ENCODE measurements around the gene PSMB11. TPM values are rescaled to one million over a fixed set of nuclear protein-coding genes. Genes with fewer than 3 reads are reported as not detected.

The PSMB11 gene
- total RNA-seq, 1 experiment from 2014 or later = not detected

DNA sequence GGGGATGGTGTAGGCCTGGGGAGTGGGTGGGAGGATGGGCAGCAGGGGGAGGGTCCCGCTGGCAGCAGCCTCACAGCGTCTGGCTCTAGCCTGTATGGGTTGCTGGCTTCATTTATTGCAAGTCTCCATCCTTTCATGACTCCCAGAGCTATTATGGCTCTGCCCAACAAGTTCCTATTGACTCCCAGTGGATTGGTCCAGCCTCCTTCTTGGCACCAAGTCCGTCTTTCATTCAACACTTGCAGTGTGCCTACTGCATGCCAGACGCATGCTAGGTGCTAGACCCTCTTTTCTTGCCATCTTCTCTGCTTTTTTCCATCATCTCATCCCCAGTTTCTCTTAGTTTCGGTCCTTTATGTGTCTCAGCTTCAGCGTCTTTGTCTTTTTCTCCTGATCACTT lies 1.1 kb downstream of the PSMB11 start:
- DNase-seq (ENCODE audit: low spot score) = no peak

DNA sequence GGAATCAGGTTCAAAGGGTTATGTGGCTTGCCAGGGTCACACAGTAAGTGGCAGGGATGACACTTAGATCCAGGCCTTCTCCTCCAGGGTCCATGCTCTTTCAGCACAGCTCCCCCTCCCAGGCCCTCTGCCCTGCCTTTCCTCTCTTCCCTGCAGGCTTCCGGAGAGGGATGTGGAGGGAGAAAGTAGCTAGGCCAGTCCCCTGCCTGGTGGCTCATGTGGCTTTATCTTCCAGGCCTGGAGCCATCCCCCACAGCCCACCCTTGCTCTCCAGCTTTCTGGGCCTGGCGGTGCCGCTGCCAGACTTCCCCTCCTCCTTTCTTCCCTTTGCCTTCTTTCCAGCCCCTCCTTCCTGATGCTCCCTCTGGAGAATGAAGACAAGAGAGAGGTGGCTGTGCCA lies 1.7 kb downstream of the PSMB11 start:
- DNase-seq (ENCODE audit: low spot score) = no peak

DNA sequence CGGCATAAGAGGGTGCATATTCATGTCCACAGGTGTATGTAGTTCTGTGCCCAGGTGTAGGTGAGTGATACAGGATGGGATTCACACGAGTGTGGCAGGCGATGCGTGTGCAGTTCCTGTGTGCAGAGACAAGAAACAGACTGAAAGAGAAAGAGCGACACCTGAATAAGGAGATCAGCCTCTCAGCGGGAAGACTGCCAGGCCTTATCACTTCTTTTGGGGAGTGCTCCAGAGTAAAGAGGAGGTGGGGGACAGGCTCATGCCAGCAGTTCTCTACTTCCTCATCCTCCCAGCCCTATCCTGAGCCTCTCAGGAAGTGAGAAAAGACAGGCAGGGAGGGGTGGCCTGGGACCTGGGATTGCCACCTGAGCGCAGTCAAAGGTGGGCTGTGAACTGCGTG lies 2.8 kb downstream of the PSMB11 start:
- no peak for DNase-seq (ENCODE audit: low spot score)

DNA sequence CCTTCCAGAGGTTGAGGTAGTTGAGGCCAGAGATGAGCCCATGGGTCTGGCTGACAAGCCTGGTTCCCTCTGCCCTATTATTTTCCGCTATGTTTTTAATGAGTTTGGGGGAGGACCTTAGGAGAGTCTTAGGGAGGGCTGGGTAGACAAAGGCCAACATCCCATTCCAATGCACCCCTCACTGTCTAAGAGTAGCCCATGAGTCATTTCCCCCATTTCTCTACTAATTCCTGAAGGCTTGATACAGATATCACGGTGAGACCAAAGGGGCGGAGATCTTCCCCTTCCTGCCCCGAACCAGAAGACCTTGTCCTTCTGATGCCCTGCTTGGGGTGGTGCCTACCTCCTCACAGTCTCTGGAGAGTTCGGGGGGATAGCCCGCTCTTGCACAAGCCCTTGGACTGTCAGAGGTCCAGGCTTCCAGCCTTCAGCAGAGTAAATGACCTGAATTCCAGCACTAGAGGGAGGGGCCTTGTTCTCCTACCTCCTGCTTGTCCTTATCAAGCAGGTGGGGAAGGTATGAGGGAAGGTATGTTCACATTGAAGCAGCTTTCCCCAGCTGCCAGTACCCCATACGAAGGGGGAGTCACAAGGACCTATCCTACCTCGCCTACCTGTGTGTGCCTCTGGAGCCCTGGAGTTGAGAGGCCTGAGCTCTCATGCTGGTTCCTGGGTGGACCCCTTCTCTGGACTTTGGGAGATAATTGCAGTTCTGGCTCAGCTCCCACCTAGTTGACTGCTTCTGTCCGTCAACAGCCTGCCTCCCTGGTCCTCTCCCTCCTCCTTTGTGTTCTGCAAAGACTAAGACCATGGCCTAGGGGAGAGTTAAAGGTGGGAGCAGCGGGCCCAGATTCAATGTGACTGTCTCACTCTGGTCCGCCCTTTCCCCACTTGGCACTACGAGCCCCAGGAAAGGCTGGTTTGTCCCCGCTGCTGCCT lies 3.7 kb downstream of the PSMB11 start:
- no peak for DNase-seq (ENCODE audit: low spot score)

DNA sequence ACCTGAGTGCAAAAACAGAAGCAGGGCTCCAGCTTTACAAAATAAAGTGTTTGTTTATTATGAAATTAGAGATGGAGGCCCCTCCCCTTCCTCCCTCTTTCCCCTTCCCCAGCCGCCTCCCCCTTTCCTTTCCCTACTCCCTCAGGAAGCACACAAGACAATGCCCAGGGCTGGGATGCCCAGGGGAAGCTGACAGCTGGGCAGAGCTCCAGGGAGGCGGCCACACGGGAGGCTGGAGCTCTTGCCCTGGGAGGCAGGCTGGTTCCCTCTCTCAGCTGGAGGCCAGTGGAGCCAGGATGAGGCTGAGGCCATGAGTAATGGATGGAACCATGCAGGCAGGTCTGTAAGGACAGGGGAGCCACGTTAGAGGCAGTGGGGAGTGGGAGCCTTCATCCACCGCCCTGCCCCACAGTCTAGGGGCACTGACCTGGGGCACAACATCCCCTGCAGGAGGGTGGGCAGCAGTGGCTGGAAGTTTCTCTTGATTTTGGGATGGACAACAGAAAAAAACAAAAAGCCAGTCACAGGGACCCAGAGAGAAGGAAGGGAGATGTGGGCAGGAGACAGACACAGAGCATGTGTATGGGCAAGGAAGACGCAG lies 5.1 kb downstream of the PSMB11 start:
- DNase-seq (ENCODE audit: low spot score) = no peak

DNA sequence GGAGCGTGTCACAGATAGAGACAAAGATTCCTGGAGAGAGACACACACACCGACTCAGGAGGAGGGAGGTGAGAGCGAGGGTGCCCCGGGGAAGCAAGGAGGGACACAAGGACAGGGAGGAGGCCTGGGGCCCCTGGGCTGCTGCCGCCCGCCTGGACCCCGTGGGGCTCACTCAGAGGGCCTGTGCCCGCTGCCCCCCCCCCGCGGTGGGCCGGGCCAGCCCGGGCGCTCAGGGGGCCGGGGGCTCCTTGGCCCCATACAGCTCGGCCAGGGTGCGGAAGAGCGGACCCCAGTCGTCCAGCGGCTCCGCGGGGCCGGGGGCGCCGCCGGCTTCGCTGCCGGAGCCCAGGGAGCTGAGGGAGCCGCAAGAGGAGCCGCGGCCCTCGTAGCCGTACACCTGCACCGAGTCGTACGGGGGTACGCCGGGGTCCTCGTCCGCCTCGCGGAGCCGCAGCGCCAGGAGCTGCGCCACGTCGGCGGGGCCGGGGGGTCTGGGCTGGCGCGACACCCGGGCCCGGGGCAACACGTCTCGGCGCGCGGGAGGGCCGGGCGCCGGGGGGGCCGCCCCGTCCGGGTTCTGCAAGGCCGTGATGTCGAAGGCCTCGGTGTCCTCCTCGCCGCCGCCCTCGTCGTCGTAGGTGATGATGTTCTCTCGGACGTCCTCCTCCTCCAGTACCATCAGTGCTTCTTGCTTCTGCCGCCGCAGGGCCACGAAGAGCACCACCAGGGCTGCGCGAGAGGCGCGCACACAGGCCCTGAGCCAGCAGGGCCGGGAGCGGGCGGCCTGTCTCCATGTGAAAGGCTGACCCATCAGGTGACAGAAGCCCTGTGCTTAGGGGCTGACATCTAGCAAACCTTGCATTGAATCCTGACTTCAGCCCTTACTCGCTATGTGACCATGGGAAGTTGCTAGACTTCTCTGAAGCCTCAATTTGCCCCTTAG lies 6.0 kb downstream of the PSMB11 start:
- no peak for DNase-seq (ENCODE audit: low spot score)

DNA sequence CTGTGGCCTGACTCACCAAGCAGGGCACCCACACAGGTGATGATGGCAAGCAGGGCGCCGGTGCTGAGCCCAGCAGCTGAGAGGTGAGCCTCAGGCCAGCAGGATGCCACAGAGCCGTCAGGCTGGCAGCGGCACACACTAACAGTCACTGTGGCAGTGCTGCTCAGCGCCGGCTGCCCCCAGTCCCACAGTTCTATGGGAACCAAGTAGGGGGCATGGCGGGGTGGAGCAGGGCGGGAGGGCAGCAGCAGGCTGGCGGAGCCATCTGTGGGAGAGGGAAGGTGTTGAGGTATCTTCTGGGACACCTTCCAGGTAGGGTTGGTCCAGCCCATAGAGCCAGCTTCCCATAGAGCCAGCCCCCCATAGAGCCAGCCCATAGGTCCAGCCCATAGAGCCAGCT lies 7.0 kb downstream of the PSMB11 start:
- no peak for DNase-seq (ENCODE audit: low spot score)

DNA sequence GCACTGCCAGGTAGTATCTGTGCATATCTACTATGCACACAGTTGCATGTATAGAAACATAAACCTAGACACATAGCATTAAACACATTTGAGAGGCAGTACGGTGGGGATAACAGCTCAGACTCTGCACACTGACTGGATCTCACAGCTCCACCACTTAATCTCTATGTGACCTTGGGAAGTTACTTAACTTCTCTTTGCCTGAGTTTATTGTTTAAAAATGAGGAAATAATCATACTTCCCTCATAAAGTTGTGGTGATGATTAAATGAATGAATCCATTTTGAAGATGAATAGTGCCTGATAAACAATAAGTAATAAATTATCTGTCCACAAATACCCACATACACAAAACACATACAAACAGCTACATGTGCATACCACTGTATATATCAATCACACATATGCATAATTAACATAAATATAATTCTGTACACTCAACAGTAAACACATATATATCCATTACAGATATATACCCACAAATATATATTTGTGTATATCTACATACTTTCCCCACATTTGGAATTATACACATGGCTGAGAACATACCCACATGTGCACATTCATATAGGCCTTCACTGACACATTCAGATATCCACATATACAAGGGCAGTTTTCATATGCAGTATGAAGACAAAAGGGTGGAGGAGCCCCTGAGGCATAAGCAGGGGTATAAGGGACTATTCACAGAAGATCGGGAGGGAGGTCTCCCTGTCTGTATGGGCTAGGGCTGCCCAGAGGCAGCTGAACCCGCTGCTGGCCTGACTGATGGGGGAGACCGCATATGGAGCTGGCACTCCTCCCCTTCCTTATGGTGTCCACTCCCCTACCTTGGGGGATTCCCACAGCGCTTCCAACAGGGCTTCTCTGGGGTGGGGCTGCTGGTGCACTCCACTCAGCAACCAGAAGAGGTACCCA lies 9.4 kb downstream of the PSMB11 start:
- DNase-seq (ENCODE audit: low spot score) = no peak

DNA sequence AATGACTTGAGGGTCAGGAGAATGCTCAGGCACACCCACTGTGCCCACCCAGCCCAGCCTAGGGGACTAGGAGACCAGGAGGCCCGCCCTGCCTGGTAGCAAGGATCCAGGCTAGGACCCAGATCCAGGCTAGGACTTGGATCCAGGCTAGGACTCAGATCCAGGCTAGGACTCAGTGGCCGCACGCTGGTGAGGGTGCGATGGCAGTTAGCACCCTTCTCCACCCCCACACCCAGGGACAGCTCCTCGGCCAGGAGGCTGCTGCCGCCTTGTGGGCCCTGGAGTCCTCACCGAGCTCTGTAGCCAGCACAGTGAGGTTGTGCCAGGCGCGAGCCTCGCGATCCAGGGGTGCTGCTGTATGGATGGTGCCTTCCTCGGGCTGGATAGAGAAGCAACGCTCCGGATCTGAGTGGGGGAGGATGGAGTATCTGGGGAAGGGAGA lies 10.2 kb downstream of the PSMB11 start:
- no peak for DNase-seq (ENCODE audit: low spot score)

DNA sequence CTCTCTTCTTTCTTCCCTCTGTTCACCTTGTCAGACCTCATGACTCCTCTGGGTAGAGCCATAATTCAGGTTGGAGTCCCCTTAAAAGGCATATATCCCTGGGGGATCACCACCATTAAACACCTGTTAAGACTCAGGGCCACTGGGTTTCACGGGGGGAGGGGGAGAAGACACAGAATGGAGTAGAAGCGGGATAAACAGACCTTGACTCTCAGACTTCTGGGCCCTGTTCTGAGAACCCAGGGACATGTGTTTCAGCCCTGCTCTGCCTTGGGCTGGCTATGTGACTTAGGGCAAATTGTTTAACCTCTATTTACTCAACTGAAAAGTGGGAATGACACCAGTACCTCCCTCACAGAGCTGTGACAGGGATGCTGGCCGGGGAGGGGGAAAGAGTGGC lies 10.7 kb downstream of the PSMB11 start:
- no peak for DNase-seq (ENCODE audit: low spot score)

DNA sequence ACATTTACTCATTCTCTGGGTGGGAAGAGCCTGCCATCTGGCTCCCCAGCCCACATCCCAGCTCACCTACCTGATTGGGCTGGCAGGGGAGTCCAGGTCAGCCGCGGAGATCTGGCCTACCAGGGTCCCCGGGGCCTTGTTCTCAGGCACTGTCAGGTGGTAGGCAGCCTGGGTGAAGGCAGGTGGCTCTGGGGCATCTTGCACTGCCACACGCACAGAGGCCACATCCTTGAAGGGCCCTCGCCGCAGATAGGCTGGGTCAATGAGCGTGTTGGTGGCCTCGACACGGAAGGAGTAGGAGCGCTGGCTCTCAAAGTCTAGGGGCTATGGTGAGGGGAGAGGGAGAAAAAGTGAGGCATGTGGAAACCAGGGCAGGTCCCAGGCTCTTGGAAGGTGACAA lies 11.4 kb downstream of the PSMB11 start:
- no peak for DNase-seq (ENCODE audit: low spot score)

DNA sequence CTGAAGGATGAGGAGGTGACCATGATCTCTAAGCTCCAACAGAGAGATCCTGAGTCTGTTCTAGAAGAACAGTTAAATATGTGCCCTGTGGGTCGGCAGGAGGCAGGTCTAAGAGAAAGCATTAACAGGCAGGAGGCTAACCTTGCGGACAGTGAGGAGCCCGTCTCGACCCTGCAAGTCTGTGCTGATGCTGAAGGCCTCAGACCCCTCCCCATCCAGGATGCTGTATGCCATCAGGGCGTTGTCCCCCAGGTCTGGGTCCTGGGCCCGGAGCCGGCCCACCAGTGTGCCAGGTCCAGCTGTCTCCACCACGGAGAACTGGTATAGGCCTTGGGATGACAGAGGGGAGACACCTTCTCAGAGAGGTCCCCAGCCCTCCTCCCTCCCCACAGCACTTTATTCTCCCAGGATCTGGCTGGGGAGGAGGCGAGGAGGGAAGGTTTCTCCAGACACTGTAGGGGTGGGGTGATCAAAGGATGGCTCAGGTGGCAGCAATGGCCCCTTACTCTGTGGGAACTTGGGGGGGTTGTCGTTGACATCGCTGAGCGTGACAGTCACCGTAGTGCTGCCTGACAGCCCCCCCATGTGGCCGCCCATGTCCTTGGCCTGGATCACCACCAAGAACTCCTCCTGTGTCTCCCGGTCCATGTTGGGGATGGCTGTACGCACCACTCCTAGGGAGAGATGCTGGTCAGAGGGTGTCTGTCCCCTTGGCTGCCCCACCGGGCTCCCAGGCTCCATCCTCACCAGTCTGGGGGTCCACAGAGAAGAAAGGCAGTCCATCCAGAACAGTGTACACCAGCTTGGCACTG lies 12.2 kb downstream of the PSMB11 start:
- DNase-seq (ENCODE audit: low spot score) = no peak

DNA sequence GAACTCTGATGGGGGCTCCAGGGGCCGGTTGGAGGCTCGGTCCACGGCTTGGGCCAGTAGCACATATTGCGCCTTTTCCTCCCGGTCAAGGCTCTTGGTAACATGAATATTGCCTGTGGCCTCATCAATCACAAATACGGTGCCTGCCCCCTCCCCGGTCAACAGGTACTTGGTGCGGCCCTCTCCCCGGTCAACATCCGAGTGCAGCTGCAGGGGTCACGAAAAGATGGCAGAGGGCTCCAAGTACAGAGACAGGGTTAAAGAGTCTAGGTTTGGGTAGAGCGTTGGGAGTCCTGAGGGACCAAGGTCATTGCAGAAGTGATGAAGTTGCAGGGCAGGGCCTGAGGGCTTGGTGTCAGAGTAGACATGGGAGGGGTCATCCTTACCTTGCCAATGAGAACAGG lies 13.1 kb downstream of the PSMB11 start:
- DNase-seq (ENCODE audit: low spot score) = no peak

DNA sequence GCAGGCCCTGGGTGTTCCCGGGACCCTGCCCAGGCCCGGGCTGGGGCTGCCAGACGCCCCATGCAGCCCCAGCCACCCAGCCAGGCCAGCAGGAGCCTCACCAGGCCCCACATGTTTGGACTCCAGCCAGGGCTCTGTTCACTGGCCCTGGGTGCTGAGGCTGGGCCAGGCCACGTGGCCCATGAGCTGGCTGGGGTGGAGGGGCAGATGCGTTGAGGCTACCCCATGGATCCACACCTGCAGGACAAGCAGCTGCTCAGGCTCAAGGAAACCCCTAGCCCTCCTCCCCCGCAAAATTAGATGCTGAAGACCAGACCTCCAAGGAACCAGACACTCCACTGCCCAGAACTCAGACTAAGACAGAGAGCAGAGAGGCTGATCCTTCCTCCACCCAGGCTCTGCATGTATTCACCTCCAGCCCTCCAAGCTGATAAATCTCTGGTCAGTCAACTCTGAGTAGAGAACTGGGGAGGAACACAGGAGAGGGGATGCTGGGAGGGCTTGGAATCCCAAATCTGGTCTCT lies 13.7 kb downstream of the PSMB11 start:
- DNase-seq (ENCODE audit: low spot score) = no peak

DNA sequence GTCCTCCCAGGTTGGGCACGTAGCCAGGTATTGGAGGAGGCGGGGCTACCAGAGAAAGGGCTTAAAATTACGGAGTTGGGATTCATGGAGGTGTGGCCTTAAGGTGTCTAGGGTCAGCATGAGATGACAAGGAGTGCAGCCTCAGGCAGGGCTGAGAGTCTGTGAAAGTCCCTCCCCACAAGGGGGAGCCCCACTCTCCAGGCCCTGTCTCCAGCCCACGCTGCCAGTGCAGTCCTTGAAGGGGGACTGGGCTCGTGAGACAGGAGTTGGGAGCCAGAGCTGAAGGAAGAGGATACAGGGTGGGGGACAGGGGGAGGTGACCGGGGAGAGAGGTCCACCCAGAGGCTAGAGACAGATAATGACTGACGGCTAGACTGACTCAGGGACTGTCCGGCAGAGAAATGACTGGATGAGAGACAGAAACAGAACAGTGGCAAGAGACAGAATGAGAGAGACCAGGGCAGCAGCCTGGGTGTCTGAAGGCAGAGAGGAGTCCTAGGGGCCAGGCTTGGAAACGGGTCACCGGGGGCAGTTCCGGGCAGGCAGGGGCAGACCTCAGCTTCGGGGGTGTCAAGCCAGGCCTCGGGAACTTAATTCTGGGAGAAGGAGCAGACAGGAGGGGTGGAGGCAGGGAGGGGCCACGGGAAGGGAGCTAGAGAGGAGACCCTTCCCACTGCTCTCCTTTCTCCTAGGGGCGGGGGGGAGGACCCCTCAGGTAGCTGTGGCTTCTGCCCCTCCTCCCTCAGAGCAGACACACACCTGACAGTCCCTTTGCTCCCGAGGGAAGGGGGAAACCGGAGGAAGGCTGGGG lies 14.3 kb downstream of the PSMB11 start:
- peak; percentile 57 for DNase-seq (ENCODE audit: low spot score)

DNA sequence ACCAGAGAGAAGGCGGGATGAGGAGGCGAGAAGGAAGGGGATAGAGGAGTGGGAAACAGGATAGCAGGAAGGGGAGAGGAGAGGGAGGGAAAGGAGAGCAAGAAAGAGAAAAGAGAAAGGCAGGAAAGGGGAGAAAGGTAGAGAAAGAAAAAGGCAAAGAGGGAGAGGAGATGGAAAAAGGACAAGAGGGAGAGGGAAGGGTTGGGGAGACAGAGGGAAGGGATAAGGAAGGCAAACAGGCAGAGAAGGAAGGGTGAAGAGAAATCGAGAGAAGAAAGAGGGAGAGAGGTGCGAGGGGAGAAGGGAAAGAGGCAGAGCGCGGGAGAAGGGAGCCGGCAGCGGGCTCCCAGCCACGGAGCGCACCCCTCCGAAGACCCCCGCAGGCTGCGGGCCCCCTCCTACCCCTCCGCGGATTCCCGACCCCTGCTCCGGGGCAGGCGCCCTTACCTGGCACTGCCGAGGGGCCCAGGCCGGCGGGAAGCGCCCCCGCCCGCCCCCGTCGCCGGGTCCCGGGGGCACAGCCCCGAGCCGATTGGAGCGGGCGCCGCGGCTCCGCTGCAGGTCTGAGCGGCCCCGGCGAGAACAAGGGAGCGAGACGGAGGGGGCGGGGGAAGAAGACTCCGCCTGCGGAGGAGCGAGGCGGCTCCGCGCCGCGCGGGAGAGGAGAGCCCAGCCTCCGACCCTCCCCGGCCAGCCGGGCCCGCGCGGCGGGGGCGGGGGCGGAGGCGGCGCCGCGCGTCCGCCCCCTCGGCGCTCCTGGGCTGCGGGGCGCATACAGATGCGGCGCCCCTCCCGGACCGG lies 15.1 kb downstream of the PSMB11 start, which contains the start of gene CDH24:
CDH24 (minus strand) TSS at position 565 of the 801 bp plus-strand sequence. CDS start 1,787 bp downstream, outside the sequence.
- DNase-seq (ENCODE audit: low spot score) = no peak

DNA sequence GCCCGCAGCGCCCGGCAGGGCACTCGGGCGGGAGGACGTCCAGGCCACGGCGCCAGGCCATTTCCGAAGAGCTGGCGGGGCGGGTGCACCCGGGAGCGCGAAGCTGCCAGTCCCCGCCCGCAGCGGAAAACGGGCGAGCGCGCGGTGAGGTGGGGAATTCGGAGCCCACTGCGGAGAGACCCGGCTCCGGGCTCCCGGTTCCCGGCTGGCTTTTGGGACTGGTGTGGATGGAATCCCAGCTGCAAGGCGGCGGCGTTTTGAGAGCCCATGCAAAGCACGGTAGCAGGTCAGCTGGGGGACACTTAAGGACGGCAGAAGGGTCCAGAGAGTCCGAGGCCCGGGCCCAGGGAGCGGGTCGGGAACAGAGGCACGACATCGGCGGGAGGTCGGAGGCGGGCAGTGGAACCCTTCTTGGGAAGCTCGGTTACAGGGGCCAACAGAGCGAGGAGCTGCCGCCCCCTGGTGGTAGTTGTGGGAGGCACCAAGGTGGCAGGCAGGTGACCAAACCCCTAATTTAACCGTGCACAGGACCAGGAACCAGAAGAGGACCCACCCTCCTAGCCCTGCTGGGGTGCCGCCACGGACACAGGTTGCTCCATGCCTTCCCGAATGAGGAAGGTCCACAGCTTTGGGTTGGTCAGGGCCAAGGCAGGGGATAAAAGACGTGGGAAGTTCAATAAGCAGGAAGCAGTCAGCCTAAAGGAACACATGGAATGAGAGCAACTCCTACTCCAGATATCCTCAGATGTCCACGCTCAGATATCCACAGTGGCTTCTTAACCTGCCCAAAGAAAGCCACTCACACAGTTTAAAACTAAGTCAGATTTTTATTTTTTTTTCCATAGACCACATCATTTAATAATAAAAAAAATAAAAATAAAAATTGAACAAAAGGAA lies 16.0 kb downstream of the PSMB11 start:
- DNase-seq (ENCODE audit: low spot score) = peak; percentile 63
